CD14-positive monocyte (primary cell): ENCODE results near the gene PRDM1. TPM values are rescaled to one million over a fixed set of nuclear protein-coding genes. Genes with fewer than 3 reads are reported as not detected.

Source experiments
- DNase-seq, 3 donors: peaks; one replicate each; pipeline ENCODE4 v3.0.0-alpha.2; 2011 to 2022
- H2AFZ ChIP-seq: 2 replicates; pipeline ENCODE4 v1.6.0; 2012; ENCODE audit warnings: mild to moderate bottlenecking, low read depth, low read length, inconsistent platforms; ENCODE audit not compliant: insufficient read depth, poor library complexity, severe bottlenecking
- H3K27ac ChIP-seq, 2 donors: 1 replicate in 1 of 2; 2 replicates in 1 of 2; pipeline ENCODE4 v1.5.1; 2012 to 2013; ENCODE audit warnings: low read length in 2 of 2, control low read depth in 1 of 2, inconsistent platforms in 1 of 2, low read depth in 1 of 2, mild to moderate bottlenecking in 1 of 2
- H3K27me3 ChIP-seq, 2 donors: one replicate each; pipeline versions ENCODE4 v1.6.0 to v1.6.1; 2011 to 2013; ENCODE audit warnings: low read length in 2 of 2; ENCODE audit not compliant: control insufficient read depth in 2 of 2, insufficient read depth in 2 of 2
- H3K36me3 ChIP-seq, 2 donors: replicated peaks in 1 of 2; 1 replicate in 1 of 2; 2 replicates in 1 of 2; pipeline versions ENCODE4 v1.5.1 to v1.6.1; 2012 to 2013; ENCODE audit warnings: low read length in 2 of 2, control low read depth in 1 of 2, inconsistent platforms in 1 of 2, mild to moderate bottlenecking in 1 of 2; ENCODE audit not compliant: insufficient read depth in 2 of 2, control insufficient read depth in 1 of 2
- H3K4me1 ChIP-seq, 2 donors: 1 replicate in 1 of 2; 2 replicates in 1 of 2; pipeline versions ENCODE4 v1.5.1 to v1.6.1; 2012 to 2013; ENCODE audit warnings: low read length in 2 of 2, control low read depth in 1 of 2, inconsistent platforms in 1 of 2, mild to moderate bottlenecking in 1 of 2, moderate library complexity in 1 of 2; ENCODE audit not compliant: insufficient read depth in 2 of 2, control insufficient read depth in 1 of 2
- H3K4me2 ChIP-seq: replicated peaks from 2 replicates; pipeline ENCODE3; 2012; ENCODE audit warnings: low read length, moderate library complexity, mild to moderate bottlenecking; ENCODE audit not compliant: poor library complexity, severe bottlenecking; ENCODE audit errors: extremely low read depth
- H3K4me3 ChIP-seq, 3 experiments: fragments of 200-600 bp in 1 of 3; sonication (generic) in 1 of 3; replicated peaks in 1 of 3; 1 replicate in 2 of 3; 2 replicates in 1 of 3; pipeline ENCODE4 v1.5.1; 2011 to 2013; ENCODE audit warnings: low read length in 3 of 3, mild to moderate bottlenecking in 3 of 3, control low read depth in 2 of 3, low read depth in 2 of 3, inconsistent platforms in 1 of 3, moderate library complexity in 1 of 3
- H3K79me2 ChIP-seq: 2 replicates; pipeline ENCODE4 v1.6.0; 2012; ENCODE audit warnings: mild to moderate bottlenecking, control low read depth, inconsistent platforms, low read length, moderate library complexity; ENCODE audit not compliant: insufficient read depth
- H3K9ac ChIP-seq: 2 replicates; pipeline ENCODE4 v1.6.0; 2017; ENCODE audit warnings: low read length, mild to moderate bottlenecking; ENCODE audit not compliant: insufficient read depth, poor library complexity, severe bottlenecking
- H3K9me3 ChIP-seq, 2 donors: replicated peaks in 1 of 2; 1 replicate in 1 of 2; 2 replicates in 1 of 2; pipeline versions ENCODE4 v1.5.1 to v1.6.1; 2012 to 2013; ENCODE audit warnings: low read length in 2 of 2, control low read depth in 1 of 2; ENCODE audit not compliant: control insufficient read depth in 1 of 2, insufficient read depth in 1 of 2
- H4K20me1 ChIP-seq: 2 replicates; pipeline ENCODE4 v1.6.0; 2012; ENCODE audit warnings: mild to moderate bottlenecking, low read length, control low read depth, moderate library complexity; ENCODE audit not compliant: insufficient read depth
- H3K27ac Mint-ChIP-seq, 7 donors: one replicate each; pipeline ENCODE4 v1.8.0; 2020; ENCODE audit warnings: mild to moderate bottlenecking in 7 of 7, mixed read lengths in 7 of 7, moderate library complexity in 6 of 7, inconsistent platforms in 2 of 7
- H3K27me3 Mint-ChIP-seq, 3 donors: one replicate each; pipeline ENCODE4 v1.8.0; 2021 to 2022; ENCODE audit warnings: low read depth in 3 of 3, mild to moderate bottlenecking in 3 of 3, mixed read lengths in 3 of 3, moderate library complexity in 3 of 3, inconsistent platforms in 1 of 3
- H3K36me3 Mint-ChIP-seq, 2 donors: one replicate each; pipeline ENCODE4 v1.8.0; 2020; ENCODE audit warnings: mixed read lengths in 2 of 2, inconsistent platforms in 1 of 2, mild to moderate bottlenecking in 1 of 2
- H3K4me1 Mint-ChIP-seq: one replicate; pipeline ENCODE4 v1.8.0; 2020; ENCODE audit warnings: mild to moderate bottlenecking, mixed read lengths
- H3K4me3 Mint-ChIP-seq, 2 donors: one replicate each; pipeline ENCODE4 v1.8.0; 2020; ENCODE audit warnings: mild to moderate bottlenecking in 2 of 2, mixed read lengths in 2 of 2, moderate library complexity in 1 of 2
- H3K9me3 Mint-ChIP-seq, 7 donors: one replicate each; pipeline ENCODE4 v1.8.0; 2020 to 2022; ENCODE audit warnings: mixed read lengths in 7 of 7, mild to moderate bottlenecking in 6 of 7, moderate library complexity in 6 of 7, inconsistent platforms in 2 of 7
- WGBS: methylation state at CpG from one replicate; pipeline ENCODE4 v1.1.5; 2013; ENCODE audit warnings: missing lambda C conversion rate; ENCODE audit not compliant: insufficient coverage; 5-methylcytosine and 5-hydroxymethylcytosine counted together
- intact Hi-C, 2 donors: fragments of 100-400 bp; cut with micrococcal nuclease; formaldehyde crosslinking; loops; one replicate each; pipeline versions ENCODE4 v1.15.0 to v1.15.1; 2023
- polyA plus RNA-seq, 3 donors: library from polyadenylated mRNA; depleted of rRNA in 1 of 3; unstranded in 2 of 3; stranded (reverse) in 1 of 3; fragments of 300-500 nt in 2 of 3; fragments of >200 nt in 1 of 3; fragmentation: Illumina TruSeq in 2 of 3; gene quantifications; 1 replicate in 2 of 3; 2 replicates in 1 of 3; pipeline ENCODE4 v1.2.3, GENCODE V29; 2012 to 2021
- TF ChIP-seq, protein P1 (sequence below): fragments of 200-600 bp; IDR thresholded peaks from one replicate; pipeline ENCODE4 v1.8.0; 2022; ENCODE audit warnings: antibody characterized with exemption, mild to moderate bottlenecking

Gene PRDM1
- polyA plus RNA-seq, 3 donors, result 1.8 to 14.9 (median 5.2) TPM

GRCh38 chr6:106059331-106059730 lies 26.8 kb upstream of the PRDM1 start:
- H3K27ac Mint-ChIP-seq, result no peak overlapping the region
- no peaks in the 10 kb centered on the region for H4K20me1 ChIP-seq
- no peak for DNase-seq
- no peaks in the 10 kb centered on the region for H3K27me3 ChIP-seq
- intact Hi-C loops, result no loop called here
- H3K4me1 Mint-ChIP-seq, result no peaks in the 10 kb centered on the region
- H3K9me3 ChIP-seq, result no peaks in the 10 kb centered on the region
- no peak overlapping the region for H3K4me3 Mint-ChIP-seq
- no peak overlapping the region for H3K9ac ChIP-seq
- no peak overlapping the region for H3K4me2 ChIP-seq
- 100% methylated on average over 2 of the region's 2 CpGs for WGBS
- no peaks in the 10 kb centered on the region for H3K4me1 ChIP-seq
- no peaks in the 10 kb centered on the region for H3K79me2 ChIP-seq
- no peak overlapping the region for H3K27ac ChIP-seq
- no peaks in the 10 kb centered on the region for H3K27me3 Mint-ChIP-seq
- H3K9me3 Mint-ChIP-seq, result no peaks in the 10 kb centered on the region
- H2AFZ ChIP-seq, result no peak overlapping the region
- TF ChIP-seq, protein P1, sequence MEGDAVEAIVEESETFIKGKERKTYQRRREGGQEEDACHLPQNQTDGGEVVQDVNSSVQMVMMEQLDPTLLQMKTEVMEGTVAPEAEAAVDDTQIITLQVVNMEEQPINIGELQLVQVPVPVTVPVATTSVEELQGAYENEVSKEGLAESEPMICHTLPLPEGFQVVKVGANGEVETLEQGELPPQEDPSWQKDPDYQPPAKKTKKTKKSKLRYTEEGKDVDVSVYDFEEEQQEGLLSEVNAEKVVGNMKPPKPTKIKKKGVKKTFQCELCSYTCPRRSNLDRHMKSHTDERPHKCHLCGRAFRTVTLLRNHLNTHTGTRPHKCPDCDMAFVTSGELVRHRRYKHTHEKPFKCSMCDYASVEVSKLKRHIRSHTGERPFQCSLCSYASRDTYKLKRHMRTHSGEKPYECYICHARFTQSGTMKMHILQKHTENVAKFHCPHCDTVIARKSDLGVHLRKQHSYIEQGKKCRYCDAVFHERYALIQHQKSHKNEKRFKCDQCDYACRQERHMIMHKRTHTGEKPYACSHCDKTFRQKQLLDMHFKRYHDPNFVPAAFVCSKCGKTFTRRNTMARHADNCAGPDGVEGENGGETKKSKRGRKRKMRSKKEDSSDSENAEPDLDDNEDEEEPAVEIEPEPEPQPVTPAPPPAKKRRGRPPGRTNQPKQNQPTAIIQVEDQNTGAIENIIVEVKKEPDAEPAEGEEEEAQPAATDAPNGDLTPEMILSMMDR, result no peak
- no peaks in the 10 kb centered on the region for H3K36me3 ChIP-seq
- H3K4me3 ChIP-seq, result no peak overlapping the region
- H3K36me3 Mint-ChIP-seq, result no peaks in the 10 kb centered on the region

DNA sequence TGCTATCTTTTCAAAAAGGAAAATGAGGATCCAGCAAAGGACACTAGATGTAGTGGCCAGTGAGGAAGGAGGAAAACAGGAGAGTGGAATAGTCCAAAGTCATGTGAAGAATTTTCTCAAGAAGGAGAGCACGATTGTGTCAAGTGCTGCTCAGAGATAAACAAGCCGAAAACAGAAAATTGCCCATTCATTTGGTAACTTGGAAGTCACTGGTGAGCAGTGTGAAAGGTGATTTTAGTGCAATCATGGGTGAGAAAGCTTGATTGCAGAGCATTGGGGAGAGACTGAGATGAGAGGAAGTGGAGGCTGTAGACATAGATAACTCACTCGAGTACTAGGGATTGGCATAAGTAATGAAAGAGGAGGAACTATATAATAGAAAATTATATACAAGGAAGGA lies 26.0 kb upstream of the PRDM1 start:
- Histone ChIP-seq H3K9me3 (no peaks in the 10 kb centered on the region), H3K4me1 (no peaks in the 10 kb centered on the region), H3K27ac (no peak overlapping the region), H3K4me2 (no peak overlapping the region), H2AFZ (no peak overlapping the region), H3K4me3 (no peak overlapping the region), H3K27me3 (no peaks in the 10 kb centered on the region), H3K79me2 (no peaks in the 10 kb centered on the region), H4K20me1 (no peaks in the 10 kb centered on the region), H3K36me3 (no peaks in the 10 kb centered on the region), H3K9ac (no peak overlapping the region)
- H3K27me3 Mint-ChIP-seq, result no peaks in the 10 kb centered on the region
- TF ChIP-seq, protein P1, result no peak
- WGBS, result 67% methylated on average over 3 of the region's 3 CpGs
- no peak for DNase-seq
- intact Hi-C loops, result no loop called here
- H3K36me3 Mint-ChIP-seq, result no peaks in the 10 kb centered on the region
- H3K9me3 Mint-ChIP-seq, result no peaks in the 10 kb centered on the region
- H3K4me3 Mint-ChIP-seq, result no peak overlapping the region
- no peaks in the 10 kb centered on the region for H3K4me1 Mint-ChIP-seq
- no peak overlapping the region for H3K27ac Mint-ChIP-seq
